CD14-positive monocyte (primary cell): ENCODE measurements around the gene STAT5A. TPM values are rescaled to one million over a fixed set of nuclear protein-coding genes. Genes with fewer than 3 reads are reported as not detected.
A peak's percentile ranks its signal among the peaks of the same experiment; 100 is the strongest.

Source experiments
- DNase-seq, 3 donors: peaks; one replicate each; pipeline ENCODE4 v3.0.0-alpha.2; 2011 to 2022
- H2AFZ ChIP-seq: 2 replicates; pipeline ENCODE4 v1.6.0; 2012; ENCODE audit warnings: mild to moderate bottlenecking, low read depth, low read length, inconsistent platforms; ENCODE audit not compliant: insufficient read depth, poor library complexity, severe bottlenecking
- H3K27ac ChIP-seq, 2 donors: 1 replicate in 1 of 2; 2 replicates in 1 of 2; pipeline ENCODE4 v1.5.1; 2012 to 2013; ENCODE audit warnings: low read length in 2 of 2, control low read depth in 1 of 2, inconsistent platforms in 1 of 2, low read depth in 1 of 2, mild to moderate bottlenecking in 1 of 2
- H3K27me3 ChIP-seq, 2 donors: one replicate each; pipeline versions ENCODE4 v1.6.0 to v1.6.1; 2011 to 2013; ENCODE audit warnings: low read length in 2 of 2; ENCODE audit not compliant: control insufficient read depth in 2 of 2, insufficient read depth in 2 of 2
- H3K36me3 ChIP-seq, 2 donors: replicated peaks in 1 of 2; 1 replicate in 1 of 2; 2 replicates in 1 of 2; pipeline versions ENCODE4 v1.5.1 to v1.6.1; 2012 to 2013; ENCODE audit warnings: low read length in 2 of 2, control low read depth in 1 of 2, inconsistent platforms in 1 of 2, mild to moderate bottlenecking in 1 of 2; ENCODE audit not compliant: insufficient read depth in 2 of 2, control insufficient read depth in 1 of 2
- H3K4me1 ChIP-seq, 2 donors: 1 replicate in 1 of 2; 2 replicates in 1 of 2; pipeline versions ENCODE4 v1.5.1 to v1.6.1; 2012 to 2013; ENCODE audit warnings: low read length in 2 of 2, control low read depth in 1 of 2, inconsistent platforms in 1 of 2, mild to moderate bottlenecking in 1 of 2, moderate library complexity in 1 of 2; ENCODE audit not compliant: insufficient read depth in 2 of 2, control insufficient read depth in 1 of 2
- H3K4me2 ChIP-seq: replicated peaks from 2 replicates; pipeline ENCODE3; 2012; ENCODE audit warnings: low read length, moderate library complexity, mild to moderate bottlenecking; ENCODE audit not compliant: poor library complexity, severe bottlenecking; ENCODE audit errors: extremely low read depth
- H3K4me3 ChIP-seq, 3 experiments: fragments of 200-600 bp in 1 of 3; sonication (generic) in 1 of 3; replicated peaks in 1 of 3; 1 replicate in 2 of 3; 2 replicates in 1 of 3; pipeline ENCODE4 v1.5.1; 2011 to 2013; ENCODE audit warnings: low read length in 3 of 3, mild to moderate bottlenecking in 3 of 3, control low read depth in 2 of 3, low read depth in 2 of 3, inconsistent platforms in 1 of 3, moderate library complexity in 1 of 3
- H3K79me2 ChIP-seq: 2 replicates; pipeline ENCODE4 v1.6.0; 2012; ENCODE audit warnings: mild to moderate bottlenecking, control low read depth, inconsistent platforms, low read length, moderate library complexity; ENCODE audit not compliant: insufficient read depth
- H3K9ac ChIP-seq: 2 replicates; pipeline ENCODE4 v1.6.0; 2017; ENCODE audit warnings: low read length, mild to moderate bottlenecking; ENCODE audit not compliant: insufficient read depth, poor library complexity, severe bottlenecking
- H3K9me3 ChIP-seq, 2 donors: replicated peaks in 1 of 2; 1 replicate in 1 of 2; 2 replicates in 1 of 2; pipeline versions ENCODE4 v1.5.1 to v1.6.1; 2012 to 2013; ENCODE audit warnings: low read length in 2 of 2, control low read depth in 1 of 2; ENCODE audit not compliant: control insufficient read depth in 1 of 2, insufficient read depth in 1 of 2
- H4K20me1 ChIP-seq: 2 replicates; pipeline ENCODE4 v1.6.0; 2012; ENCODE audit warnings: mild to moderate bottlenecking, low read length, control low read depth, moderate library complexity; ENCODE audit not compliant: insufficient read depth
- H3K27ac Mint-ChIP-seq, 7 donors: one replicate each; pipeline ENCODE4 v1.8.0; 2020; ENCODE audit warnings: mild to moderate bottlenecking in 7 of 7, mixed read lengths in 7 of 7, moderate library complexity in 6 of 7, inconsistent platforms in 2 of 7
- H3K27me3 Mint-ChIP-seq, 3 donors: one replicate each; pipeline ENCODE4 v1.8.0; 2021 to 2022; ENCODE audit warnings: low read depth in 3 of 3, mild to moderate bottlenecking in 3 of 3, mixed read lengths in 3 of 3, moderate library complexity in 3 of 3, inconsistent platforms in 1 of 3
- H3K36me3 Mint-ChIP-seq, 2 donors: one replicate each; pipeline ENCODE4 v1.8.0; 2020; ENCODE audit warnings: mixed read lengths in 2 of 2, inconsistent platforms in 1 of 2, mild to moderate bottlenecking in 1 of 2
- H3K4me1 Mint-ChIP-seq: one replicate; pipeline ENCODE4 v1.8.0; 2020; ENCODE audit warnings: mild to moderate bottlenecking, mixed read lengths
- H3K4me3 Mint-ChIP-seq, 2 donors: one replicate each; pipeline ENCODE4 v1.8.0; 2020; ENCODE audit warnings: mild to moderate bottlenecking in 2 of 2, mixed read lengths in 2 of 2, moderate library complexity in 1 of 2
- H3K9me3 Mint-ChIP-seq, 7 donors: one replicate each; pipeline ENCODE4 v1.8.0; 2020 to 2022; ENCODE audit warnings: mixed read lengths in 7 of 7, mild to moderate bottlenecking in 6 of 7, moderate library complexity in 6 of 7, inconsistent platforms in 2 of 7
- CTCF ChIP-seq: fragments of 200-600 bp; IDR thresholded peaks from one replicate; pipeline ENCODE4 v1.8.0; 2022; ENCODE audit warnings: antibody characterized with exemption, mild to moderate bottlenecking
- WGBS: methylation state at CpG from one replicate; pipeline ENCODE4 v1.1.5; 2013; ENCODE audit warnings: missing lambda C conversion rate; ENCODE audit not compliant: insufficient coverage; 5-methylcytosine and 5-hydroxymethylcytosine counted together
- intact Hi-C, 2 donors: fragments of 100-400 bp; cut with micrococcal nuclease; formaldehyde crosslinking; loops; one replicate each; pipeline versions ENCODE4 v1.15.0 to v1.15.1; 2023
- polyA plus RNA-seq, 3 donors: library from polyadenylated mRNA; depleted of rRNA in 1 of 3; unstranded in 2 of 3; stranded (reverse) in 1 of 3; fragments of 300-500 nt in 2 of 3; fragments of >200 nt in 1 of 3; fragmentation: Illumina TruSeq in 2 of 3; gene quantifications; 1 replicate in 2 of 3; 2 replicates in 1 of 3; pipeline ENCODE4 v1.2.3, GENCODE V29; 2012 to 2021

STAT5A gene
- polyA plus RNA-seq, 3 donors, result 30.5 to 91.1 (median 49.8) TPM

GRCh38 chr17:42340691-42341127 lies 52.4 kb downstream of the STAT5A start:
- H3K27ac Mint-ChIP-seq, result peak overlapping the region in 4 of 7 donors; percentile 20 to 75 (median 54)
- Histone ChIP-seq H3K27ac (peak overlapping the region in 1 of 2 donors; percentile 46), H3K4me3 (no peak overlapping the region), H3K4me2 (no peak overlapping the region), H3K4me1 (peaks cover 15 to 22% of the 10 kb centered on the region in 2 donors), H3K36me3 (peaks cover 86 to 93% of the 10 kb centered on the region in 2 donors), H3K9me3 (no peaks in the 10 kb centered on the region), H3K9ac (no peak overlapping the region), H3K79me2 (peaks cover 6% of the 10 kb centered on the region), H3K27me3 (no peaks in the 10 kb centered on the region), H4K20me1 (peaks cover 43% of the 10 kb centered on the region), H2AFZ (no peak overlapping the region)
- H3K4me1 Mint-ChIP-seq, result peaks cover 30% of the 10 kb centered on the region
- H3K27me3 Mint-ChIP-seq, result peaks cover 0 to 1% (median 0%) of the 10 kb centered on the region in 3 donors
- TF ChIP-seq CTCF, result no peak
- DNase-seq, result no peak
- H3K36me3 Mint-ChIP-seq, result peaks cover 76 to 88% of the 10 kb centered on the region in 2 donors
- intact Hi-C loops, result no loop called here
- no peaks in the 10 kb centered on the region for H3K9me3 Mint-ChIP-seq
- H3K4me3 Mint-ChIP-seq, result no peak overlapping the region

DNA sequence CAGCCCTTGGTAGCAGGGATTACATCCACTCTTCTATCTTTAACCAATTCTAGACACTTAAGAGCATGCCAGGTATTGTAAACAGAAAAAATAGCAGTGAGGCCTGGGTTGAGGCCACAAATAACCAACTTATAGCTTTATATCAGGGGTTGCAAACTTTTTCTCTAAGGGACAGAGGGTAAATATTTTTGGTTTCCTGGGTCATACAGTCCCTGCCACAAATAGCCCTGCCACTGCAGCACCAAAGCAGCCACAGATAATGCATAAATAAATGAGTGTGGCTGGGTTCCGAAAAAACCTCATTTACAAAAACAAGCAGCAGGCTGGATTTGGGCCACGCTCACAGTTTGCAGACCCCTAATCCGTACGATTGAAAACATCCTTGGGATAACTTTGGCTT lies 53.3 kb downstream of the STAT5A start:
- no peaks in the 10 kb centered on the region for H3K9me3 Mint-ChIP-seq

More for the DNA sequence above, 53.3 kb downstream of the STAT5A start:
- Histone ChIP-seq H2AFZ (no peak overlapping the region), H3K4me2 (no peak overlapping the region), H3K27ac (peak overlapping the region in 1 of 2 donors; percentile 46), H3K9me3 (no peaks in the 10 kb centered on the region), H4K20me1 (peaks cover 51% of the 10 kb centered on the region), H3K27me3 (no peaks in the 10 kb centered on the region), H3K9ac (no peak overlapping the region), H3K4me3 (no peak overlapping the region), H3K79me2 (peaks cover 11% of the 10 kb centered on the region), H3K4me1 (peaks cover 24 to 30% of the 10 kb centered on the region in 2 donors), H3K36me3 (peaks cover 83 to 93% of the 10 kb centered on the region in 2 donors)
- Mint-ChIP-seq H3K27me3 (peaks cover 0 to 1% (median 0%) of the 10 kb centered on the region in 3 donors), H3K4me3 (no peak overlapping the region), H3K27ac (no peak overlapping the region), H3K36me3 (peaks cover 78 to 90% of the 10 kb centered on the region in 2 donors), H3K4me1 (peaks cover 38% of the 10 kb centered on the region)
- DNase-seq, result no peak
- no peak for TF ChIP-seq CTCF
- no CpG with 5 or more reads among the region's 4 CpGs for WGBS
- intact Hi-C loops, result no loop called here
